Parathyroid adenoma (tissue), 2 donors: Measurements from ENCODE around the gene PRKAG3.

Experiments used
- H2AFZ ChIP-seq: fragments of 300-600 bp; sonication (generic); one replicate; pipeline ENCODE4 v1.7.0; 2017; ENCODE audit warnings: antibody characterized with exemption, mild to moderate bottlenecking
- H3K27ac ChIP-seq: fragments of 300-600 bp; sonication (generic); one replicate; pipeline ENCODE4 v1.7.0; 2017
- H3K27me3 ChIP-seq: fragments of 300-600 bp; sonication (generic); one replicate; pipeline ENCODE4 v1.7.0; 2017; ENCODE audit warnings: low read length; ENCODE audit not compliant: control insufficient read depth, insufficient read depth
- H3K36me3 ChIP-seq: fragments of 300-600 bp; sonication (generic); one replicate; pipeline ENCODE4 v1.7.0; 2017; ENCODE audit warnings: low read length; ENCODE audit not compliant: control insufficient read depth, insufficient read depth
- H3K4me1 ChIP-seq: fragments of 300-600 bp; sonication (generic); one replicate; pipeline ENCODE4 v1.7.0; 2017; ENCODE audit warnings: control low read depth
- H3K4me2 ChIP-seq: fragments of 300-600 bp; sonication (generic); one replicate; pipeline ENCODE4 v1.7.0; 2017; ENCODE audit warnings: low read length
- H3K4me3 ChIP-seq: fragments of 300-600 bp; sonication (generic); one replicate; pipeline ENCODE4 v1.7.0; 2017; ENCODE audit warnings: low read depth, low read length
- H3K79me2 ChIP-seq: fragments of 300-600 bp; sonication (generic); one replicate; pipeline ENCODE4 v1.7.0; 2017; ENCODE audit warnings: control low read depth
- H3K9ac ChIP-seq: fragments of 300-600 bp; sonication (generic); one replicate; pipeline ENCODE4 v1.7.0; 2017; ENCODE audit warnings: mild to moderate bottlenecking
- H3K9me3 ChIP-seq: fragments of 300-600 bp; sonication (generic); one replicate; pipeline ENCODE4 v1.7.0; 2017; ENCODE audit warnings: low read length; ENCODE audit not compliant: control insufficient read depth
- CTCF ChIP-seq: fragments of 300-600 bp; sonication (generic); IDR thresholded peaks from one replicate; pipeline ENCODE4 v1.7.0; 2017; ENCODE audit warnings: antibody characterized with exemption, mild to moderate bottlenecking
- donor health status: primary hyperparathyroidism.

The PRKAG3 gene

GRCh38 chr2:218820746-218821369, 10.7 kb downstream of the PRKAG3 start:
- H3K36me3 ChIP-seq, result no peaks in the 10 kb centered on the region
- no peak for TF ChIP-seq CTCF
- H2AFZ ChIP-seq, result no peak overlapping the region
- H3K9ac ChIP-seq, result no peak overlapping the region
- H3K4me2 ChIP-seq, result no peak overlapping the region
- no peak overlapping the region for H3K27ac ChIP-seq
- H3K79me2 ChIP-seq, result no peaks in the 10 kb centered on the region
- no peaks in the 10 kb centered on the region for H3K4me1 ChIP-seq
- H3K9me3 ChIP-seq, result no peaks in the 10 kb centered on the region
- H3K27me3 ChIP-seq, result no peaks in the 10 kb centered on the region
- no peak overlapping the region for H3K4me3 ChIP-seq

- Histone ChIP-seq H3K27me3 (no peaks in the 10 kb centered on the region), H3K4me2 (no peak overlapping the region), H2AFZ (no peak overlapping the region), H3K9ac (no peak overlapping the region), H3K4me1 (no peaks in the 10 kb centered on the region), H3K27ac (no peak overlapping the region), H3K4me3 (no peak overlapping the region), H3K9me3 (no peaks in the 10 kb centered on the region), H3K79me2 (no peaks in the 10 kb centered on the region), H3K36me3 (no peaks in the 10 kb centered on the region)
- no peak for TF ChIP-seq CTCF
Observed at GRCh38 chr2:218819093-218819492, 12.5 kb downstream of the PRKAG3 start.

GRCh38 chr2:218816561-218817011, 15.0 kb downstream of the PRKAG3 start:
- H3K4me3 ChIP-seq, result no peak overlapping the region
- no peak overlapping the region for H3K4me2 ChIP-seq
- H3K36me3 ChIP-seq, result no peaks in the 10 kb centered on the region
- no peak overlapping the region for H3K27ac ChIP-seq
- H3K4me1 ChIP-seq, result no peaks in the 10 kb centered on the region
- H3K9me3 ChIP-seq, result no peaks in the 10 kb centered on the region
- no peaks in the 10 kb centered on the region for H3K79me2 ChIP-seq
- no peaks in the 10 kb centered on the region for H3K27me3 ChIP-seq
- no peak overlapping the region for H3K9ac ChIP-seq
- no peak for TF ChIP-seq CTCF
- no peak overlapping the region for H2AFZ ChIP-seq

GRCh38 chr2:218815649-218816048, 16.0 kb downstream of the PRKAG3 start:
- no peak for TF ChIP-seq CTCF
- Histone ChIP-seq H3K27me3 (no peaks in the 10 kb centered on the region), H3K79me2 (no peaks in the 10 kb centered on the region), H2AFZ (no peak overlapping the region), H3K4me3 (no peak overlapping the region), H3K36me3 (no peaks in the 10 kb centered on the region), H3K9ac (no peak overlapping the region), H3K4me1 (no peaks in the 10 kb centered on the region), H3K4me2 (no peak overlapping the region), H3K9me3 (no peaks in the 10 kb centered on the region), H3K27ac (no peak overlapping the region)

- H3K27ac ChIP-seq, result no peak overlapping the region
- no peaks in the 10 kb centered on the region for H3K36me3 ChIP-seq
- no peak overlapping the region for H3K4me3 ChIP-seq
- no peak overlapping the region for H2AFZ ChIP-seq
- H3K27me3 ChIP-seq, result no peaks in the 10 kb centered on the region
- TF ChIP-seq CTCF, result no peak
- H3K9ac ChIP-seq, result no peak overlapping the region
- no peaks in the 10 kb centered on the region for H3K79me2 ChIP-seq
- H3K4me1 ChIP-seq, result no peaks in the 10 kb centered on the region
- no peak overlapping the region for H3K4me2 ChIP-seq
- no peaks in the 10 kb centered on the region for H3K9me3 ChIP-seq
Observed at GRCh38 chr2:218815244-218815637, 16.4 kb downstream of the PRKAG3 start.
